HEK293 (cell line): Measurements from ENCODE around the gene GNAT1.

Experiments
- CTCF ChIA-PET: fragments of 350-600 bp; formaldehyde crosslinking; extraction: SDS; loops from one replicate; lab custom pipeline; 2021; ENCODE audit warnings: antibody characterized with exemption; lab: Yijun Ruan, JAX
- POLR2A ChIA-PET: fragments of 300-600 bp; formaldehyde crosslinking; extraction: SDS; loops from one replicate; lab custom pipeline; 2020; ENCODE audit warnings: antibody characterized with exemption, inconsistent platforms; lab: Yijun Ruan, JAX
- H3K27ac ChIP-seq: fragments of 200-500 bp; sonication (Bioruptor generic); 2 replicates; pipeline ENCODE4 v1.5.1; 2014; ENCODE audit warnings: low read depth, low read length, control low read depth, inconsistent platforms; ENCODE audit errors: extremely low read depth
- H3K36me3 ChIP-seq, 2 experiments: fragments of 200-500 bp in 1 of 2; sonication (Bioruptor generic) in 1 of 2; 1 replicate in 1 of 2; 2 replicates in 1 of 2; pipeline ENCODE4 v1.5.1; 2014 to 2017; ENCODE audit warnings: inconsistent platforms in 2 of 2, low read length in 2 of 2; ENCODE audit not compliant: control insufficient read depth in 2 of 2, insufficient read depth in 1 of 2
- H3K4me1 ChIP-seq: fragments of 200-500 bp; sonication (Bioruptor generic); 2 replicates; pipeline ENCODE4 v1.5.1; 2014; ENCODE audit warnings: mild to moderate bottlenecking, low read length, inconsistent platforms; ENCODE audit not compliant: control insufficient read depth, insufficient read depth
- H3K4me3 ChIP-seq: 2 replicates; pipeline ENCODE4 v1.5.1; 2011; ENCODE audit warnings: low read depth, mild to moderate bottlenecking, control low read depth, low read length, moderate library complexity
- H3K9me3 ChIP-seq: fragments of 200-500 bp; sonication (Bioruptor generic); 2 replicates; pipeline ENCODE4 v1.5.1; 2014; ENCODE audit warnings: low read depth, low read length, inconsistent platforms; ENCODE audit not compliant: control insufficient read depth, insufficient read depth
- BCL11A ChIP-seq: fragments of 450-650 bp; formaldehyde crosslinking; IDR thresholded peaks from 2 replicates; pipeline ENCODE4 v1.5.1; 2016; ENCODE audit warnings: low read depth, missing biosample characterization, missing genetic modification characterization
- BCL6B ChIP-seq: fragments of 450-650 bp; formaldehyde crosslinking; IDR thresholded peaks from 2 replicates; pipeline ENCODE4 v1.5.1; 2017; ENCODE audit warnings: missing biosample characterization, missing genetic modification characterization
- FEZF1 ChIP-seq: fragments of 450-650 bp; formaldehyde crosslinking; IDR thresholded peaks from 2 replicates; pipeline ENCODE4 v1.5.1; 2016; ENCODE audit warnings: missing biosample characterization, missing genetic modification characterization
- GLIS1 ChIP-seq: fragments of 450-650 bp; formaldehyde crosslinking; IDR thresholded peaks from 2 replicates; pipeline ENCODE4 v1.5.1; 2016; ENCODE audit warnings: missing biosample characterization, missing genetic modification characterization
- SETDB1 ChIP-seq: IDR thresholded peaks from one replicate; pipeline ENCODE4 v1.6.1; 2017; ENCODE audit warnings: mild to moderate bottlenecking, low read length, moderate library complexity, mixed read lengths; ENCODE audit not compliant: insufficient read length
- TCF7L2 ChIP-seq: IDR thresholded peaks from 2 replicates; pipeline ENCODE4 v1.6.1; 2011; ENCODE audit warnings: low read depth, mild to moderate bottlenecking, inconsistent platforms, low read length, moderate library complexity, borderline replicate concordance
- ZBTB17 ChIP-seq: fragments of 450-650 bp; formaldehyde crosslinking; IDR thresholded peaks from 2 replicates; pipeline ENCODE4 v1.5.1; 2016; ENCODE audit warnings: missing biosample characterization, missing genetic modification characterization
- ZBTB44 ChIP-seq: fragments of 450-650 bp; IDR thresholded peaks from 2 replicates; pipeline ENCODE4 v1.5.1; 2018; ENCODE audit warnings: missing biosample characterization, mild to moderate bottlenecking, missing genetic modification characterization
- ZBTB6 ChIP-seq: fragments of 450-650 bp; formaldehyde crosslinking; IDR thresholded peaks from 2 replicates; pipeline ENCODE4 v1.5.1; 2017; ENCODE audit warnings: missing biosample characterization, missing genetic modification characterization
- ZFP3 ChIP-seq: fragments of 450-650 bp; formaldehyde crosslinking; IDR thresholded peaks from 2 replicates; pipeline ENCODE4 v1.5.1; 2016; ENCODE audit warnings: low read depth, missing biosample characterization, missing genetic modification characterization
- ZIC2 ChIP-seq: fragments of 450-650 bp; formaldehyde crosslinking; IDR thresholded peaks from 2 replicates; pipeline ENCODE4 v1.5.1; 2016; ENCODE audit warnings: missing biosample characterization, missing genetic modification characterization
- ZNF10 ChIP-seq: fragments of 450-650 bp; formaldehyde crosslinking; IDR thresholded peaks from 2 replicates; pipeline ENCODE4 v1.5.1; 2017; ENCODE audit warnings: missing biosample characterization, missing genetic modification characterization
- ZNF121 ChIP-seq: fragments of 450-650 bp; formaldehyde crosslinking; IDR thresholded peaks from 2 replicates; pipeline ENCODE4 v1.5.1; 2016; ENCODE audit warnings: missing biosample characterization, missing genetic modification characterization
- ZNF133 ChIP-seq: fragments of 450-650 bp; formaldehyde crosslinking; IDR thresholded peaks from 2 replicates; pipeline ENCODE4 v1.5.1; 2016; ENCODE audit warnings: missing biosample characterization, missing genetic modification characterization
- ZNF146 ChIP-seq: fragments of 450-650 bp; formaldehyde crosslinking; IDR thresholded peaks from 2 replicates; pipeline ENCODE4 v1.5.1; 2016; ENCODE audit warnings: missing biosample characterization, missing genetic modification characterization
- ZNF184 ChIP-seq: fragments of 450-650 bp; IDR thresholded peaks from 2 replicates; pipeline ENCODE4 v1.5.1; 2018; ENCODE audit warnings: missing biosample characterization, mild to moderate bottlenecking, missing genetic modification characterization
- ZNF23 ChIP-seq: fragments of 450-650 bp; formaldehyde crosslinking; IDR thresholded peaks from 2 replicates; pipeline ENCODE4 v1.5.1; 2016; ENCODE audit warnings: missing biosample characterization, missing genetic modification characterization, borderline replicate concordance
- ZNF248 ChIP-seq: fragments of 450-650 bp; formaldehyde crosslinking; IDR thresholded peaks from 2 replicates; pipeline ENCODE4 v1.5.1; 2017; ENCODE audit warnings: missing biosample characterization, missing genetic modification characterization
- ZNF26 ChIP-seq: fragments of 450-650 bp; formaldehyde crosslinking; IDR thresholded peaks from 2 replicates; pipeline ENCODE4 v1.5.1; 2016; ENCODE audit warnings: missing biosample characterization, missing genetic modification characterization
- ZNF394 ChIP-seq: fragments of 450-650 bp; formaldehyde crosslinking; IDR thresholded peaks from 2 replicates; pipeline ENCODE4 v1.5.1; 2016; ENCODE audit warnings: missing biosample characterization, missing genetic modification characterization, mild to moderate bottlenecking, moderate library complexity, borderline replicate concordance
- ZNF433 ChIP-seq: fragments of 450-650 bp; formaldehyde crosslinking; IDR thresholded peaks from 2 replicates; pipeline ENCODE4 v1.5.1; 2016; ENCODE audit warnings: missing biosample characterization, missing genetic modification characterization, low read depth
- ZNF530 ChIP-seq: fragments of 450-650 bp; formaldehyde crosslinking; IDR thresholded peaks from 2 replicates; pipeline ENCODE4 v1.5.1; 2016; ENCODE audit warnings: low read depth, missing biosample characterization, missing genetic modification characterization
- ZNF654 ChIP-seq: fragments of 450-650 bp; formaldehyde crosslinking; IDR thresholded peaks from 2 replicates; pipeline ENCODE4 v1.5.1; 2016; ENCODE audit warnings: low read depth, missing biosample characterization, missing genetic modification characterization
- ZNF776 ChIP-seq: fragments of 450-650 bp; formaldehyde crosslinking; IDR thresholded peaks from 2 replicates; pipeline ENCODE4 v1.5.0; 2017; ENCODE audit warnings: missing biosample characterization, missing genetic modification characterization, borderline replicate concordance
- ZNF792 ChIP-seq: fragments of 450-650 bp; formaldehyde crosslinking; IDR thresholded peaks from 2 replicates; pipeline ENCODE4 v1.5.1; 2016; ENCODE audit warnings: missing biosample characterization, missing genetic modification characterization
- TF ChIP-seq, protein P1 (sequence below): fragments of 450-650 bp; formaldehyde crosslinking; IDR thresholded peaks from 2 replicates; pipeline ENCODE4 v1.5.1; 2016; ENCODE audit warnings: missing biosample characterization, missing genetic modification characterization

The GNAT1 gene

DNA sequence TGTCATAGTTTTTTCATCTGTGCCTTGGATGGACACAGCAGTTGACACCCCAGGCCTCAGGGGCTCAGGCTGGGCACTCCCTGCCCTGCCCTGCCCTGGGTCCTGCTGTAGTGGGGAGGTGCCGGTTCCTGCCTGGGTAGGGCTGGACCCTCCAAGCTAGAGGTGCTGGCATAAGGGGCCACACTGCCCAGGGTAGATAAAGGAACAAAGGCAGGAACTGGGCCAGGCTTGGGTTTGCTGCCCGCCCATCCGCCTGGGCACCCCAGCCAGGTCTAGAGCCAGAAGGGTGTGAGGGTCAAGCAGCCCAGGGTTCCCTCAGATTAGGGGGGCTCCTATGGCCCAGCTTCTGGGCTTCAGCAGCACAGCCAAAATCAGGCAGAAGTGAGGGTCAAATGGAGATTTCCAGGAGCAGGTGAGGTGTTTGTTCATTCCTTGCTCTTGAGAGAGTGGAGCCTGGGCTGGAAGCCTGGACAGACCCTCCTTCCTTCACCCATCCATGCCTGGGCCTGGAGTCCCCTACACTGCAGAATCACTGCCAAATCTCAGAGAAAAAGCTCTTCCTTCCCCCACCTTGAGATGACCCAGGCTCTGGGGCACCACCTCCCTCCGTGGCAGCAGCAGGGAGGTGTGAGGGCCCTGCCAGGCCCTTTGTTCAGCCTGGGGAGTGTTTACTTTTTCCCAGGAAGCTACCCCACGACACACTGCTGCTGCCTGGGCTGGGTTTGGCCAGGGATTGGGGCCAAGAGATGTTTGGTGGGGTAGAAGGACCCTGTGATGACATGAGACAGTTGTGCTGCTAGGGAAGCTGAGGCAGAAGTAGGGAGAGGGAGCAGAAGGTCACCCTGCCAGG is 29.2 kb upstream of the GNAT1 start:
- ChIA-PET POLR2A (no interaction called here), CTCF (no interaction called here)
- Histone ChIP-seq H3K9me3 (no peaks in the 10 kb centered on the region), H3K4me3 (no peak overlapping the region), H3K27ac (no peak overlapping the region), H3K4me1 (peaks cover 10% of the 10 kb centered on the region), H3K36me3 (peaks cover 0 to 58% of the 10 kb centered on the region in 2 experiments; a peak in 1 of 3 replicates)
- TF ChIP-seq ZNF184 (no peak), ZIC2 (peak; percentile 80), GLIS1 (tag by site-specific recombination) (peak; percentile 68)

DNA sequence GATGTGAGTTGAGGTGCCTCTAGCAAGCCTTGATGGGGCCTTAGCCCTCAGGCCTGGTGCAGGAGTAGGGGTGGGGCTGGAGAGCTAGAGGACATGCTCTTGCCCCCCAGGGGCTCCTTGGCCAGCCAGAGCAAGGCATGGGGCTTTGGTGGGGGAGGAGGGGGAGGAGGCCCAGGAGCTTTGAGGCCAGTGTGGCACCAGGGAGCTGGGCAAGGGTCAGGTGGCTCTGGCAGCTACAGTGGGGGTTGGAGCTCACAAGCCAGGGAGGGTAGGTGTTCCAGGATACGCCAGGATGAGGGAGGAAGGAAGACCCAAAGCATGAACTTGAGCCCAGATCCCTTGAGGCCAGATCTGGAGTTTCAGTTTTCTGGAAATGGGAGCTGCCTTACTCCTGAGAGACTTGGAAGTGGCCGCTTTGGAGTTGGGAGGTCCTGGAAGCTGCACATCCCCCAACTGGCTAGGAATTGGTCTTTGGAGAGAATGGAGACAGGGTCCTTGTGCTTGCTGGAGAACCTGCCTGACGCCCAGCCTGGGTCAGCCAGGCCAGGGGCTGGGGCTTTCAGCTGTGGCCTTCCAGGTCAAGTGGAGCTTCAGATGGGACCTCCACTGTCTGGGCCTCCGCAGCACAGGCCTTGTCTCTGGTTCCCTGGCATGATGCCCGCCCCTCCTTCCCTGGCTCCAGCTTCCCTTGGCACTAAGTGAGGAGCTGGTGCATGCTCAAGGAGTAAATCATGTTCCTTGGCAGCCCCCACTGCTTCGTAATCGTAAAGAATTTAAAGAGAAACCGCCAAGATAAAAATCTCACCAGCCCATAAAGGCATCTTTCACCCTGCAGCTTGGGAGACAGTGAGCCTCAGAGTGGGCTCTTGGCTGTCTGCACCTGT is 27.6 kb upstream of the GNAT1 start:
- peaks cover 10% of the 10 kb centered on the region for H3K4me1 ChIP-seq
- TF ChIP-seq ZBTB6 (tag by site-specific recombination) = peak; percentile 43; the same call in 1 of the 2 replicates
- no peak for TF ChIP-seq ZNF654
- TF ChIP-seq GLIS1 (tag by site-specific recombination) = peak; percentile 77
- TF ChIP-seq ZNF792 (tag by site-specific recombination) = no peak
- no peak for TF ChIP-seq ZNF394 (tag by site-specific recombination)
- no peak for TF ChIP-seq ZNF530 (tag by site-specific recombination)
- TF ChIP-seq TCF7L2 = no peak
- TF ChIP-seq BCL11A (tag by site-specific recombination) = no peak
- TF ChIP-seq ZNF10 (tag by site-specific recombination) = no peak
- TF ChIP-seq ZNF133 (tag by site-specific recombination) = no peak
- TF ChIP-seq, protein P1, sequence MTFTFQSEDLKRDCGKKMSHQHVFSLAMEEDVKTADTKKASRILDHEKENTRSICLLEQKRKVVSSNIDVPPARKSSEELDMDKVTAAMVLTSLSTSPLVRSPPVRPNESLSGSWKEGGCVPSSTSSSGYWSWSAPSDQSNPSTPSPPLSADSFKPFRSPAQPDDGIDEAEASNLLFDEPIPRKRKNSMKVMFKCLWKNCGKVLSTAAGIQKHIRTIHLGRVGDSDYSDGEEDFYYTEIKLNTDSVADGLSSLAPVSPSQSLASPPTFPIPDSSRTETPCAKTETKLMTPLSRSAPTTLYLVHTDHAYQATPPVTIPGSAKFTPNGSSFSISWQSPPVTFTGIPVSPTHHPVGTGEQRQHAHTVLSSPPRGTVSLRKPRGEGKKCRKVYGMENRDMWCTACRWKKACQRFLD = no peak
- TF ChIP-seq ZBTB44 (tag by site-specific recombination) = no peak
- no peak for TF ChIP-seq ZNF433
- TF ChIP-seq ZFP3 = no peak
- no peak for TF ChIP-seq SETDB1
- no peak for TF ChIP-seq ZNF146 (tag by site-specific recombination)
- TF ChIP-seq ZBTB17 = 0 out of 2 replicates have a peak, but pooled peaks have one; percentile 25
- TF ChIP-seq FEZF1 (tag by site-specific recombination) = no peak
- no peak for TF ChIP-seq ZNF26 (tag by site-specific recombination)
- TF ChIP-seq ZNF23 (tag by site-specific recombination) = no peak
- TF ChIP-seq ZNF121 (tag by site-specific recombination) = no peak
- TF ChIP-seq ZNF776 (tag by site-specific recombination) = no peak
- no peak for TF ChIP-seq ZNF248 (tag by site-specific recombination)
- no peak for TF ChIP-seq BCL6B (tag by site-specific recombination)

More for the DNA sequence above, 27.6 kb upstream of the GNAT1 start:
- POLR2A ChIA-PET = no interaction called here
- CTCF ChIA-PET = interaction anchor here (2.0 kb wide), 1 partner anchor 31 kb away, joined by 5 read pairs; no protein-coding TSS in a partner anchor
- Histone ChIP-seq H3K4me3 (no peak overlapping the region), H3K36me3 (peaks cover 0 to 60% of the 10 kb centered on the region in 2 experiments; a peak in 1 of 3 replicates), H3K27ac (no peak overlapping the region), H3K9me3 (no peaks in the 10 kb centered on the region)
